Smooth muscle cell (in vitro differentiated cells): Measurements from ENCODE around the gene PPP4R2. TPM values are rescaled to one million over a fixed set of nuclear protein-coding genes. Genes with fewer than 3 reads are reported as not detected.

Experiments
- DNase-seq: peaks from one replicate; lab custom pipeline; 2025; ENCODE audit not compliant: unreplicated experiment; lab: John Stamatoyannopoulos, UW
- H2AFZ ChIP-seq: fragments of 200-600 bp; sonication (generic); 2 replicates; pipeline ENCODE4 v1.6.0; 2016; ENCODE audit warnings: antibody characterized with exemption, low read depth, mild to moderate bottlenecking
- H3F3A ChIP-seq: fragments of 200-600 bp; sonication (generic); 2 replicates; pipeline ENCODE4 v1.6.0; 2017; ENCODE audit warnings: antibody characterized with exemption, low read depth
- H3K27ac ChIP-seq: fragments of 200-600 bp; sonication (generic); 2 replicates; pipeline ENCODE4 v1.5.1; 2016; ENCODE audit warnings: low read depth, mild to moderate bottlenecking
- H3K27me3 ChIP-seq: fragments of 200-600 bp; sonication (generic); 2 replicates; pipeline ENCODE4 v1.6.1; 2016; ENCODE audit warnings: low read depth, mild to moderate bottlenecking
- H3K36me3 ChIP-seq: fragments of 200-600 bp; sonication (generic); 2 replicates; pipeline ENCODE4 v1.5.1; 2016; ENCODE audit warnings: low read depth
- H3K4me1 ChIP-seq: fragments of 200-600 bp; sonication (generic); 2 replicates; pipeline ENCODE4 v1.5.1; 2016; ENCODE audit warnings: low read depth
- H3K4me2 ChIP-seq: fragments of 200-600 bp; sonication (generic); 2 replicates; pipeline ENCODE4 v1.6.0; 2016; ENCODE audit warnings: mild to moderate bottlenecking
- H3K4me3 ChIP-seq: fragments of 200-600 bp; sonication (generic); 2 replicates; pipeline ENCODE4 v1.5.1; 2016; ENCODE audit warnings: mild to moderate bottlenecking
- H3K79me2 ChIP-seq: fragments of 200-600 bp; sonication (generic); 2 replicates; pipeline ENCODE4 v1.6.0; 2016; ENCODE audit warnings: low read depth, mild to moderate bottlenecking
- H3K9ac ChIP-seq: fragments of 200-600 bp; sonication (generic); 2 replicates; pipeline ENCODE4 v1.6.0; 2016; ENCODE audit warnings: low read depth
- H3K9me3 ChIP-seq: fragments of 200-600 bp; sonication (generic); replicated peaks from 2 replicates; pipeline ENCODE4 v1.5.1; 2016; ENCODE audit warnings: low read depth
- H4K20me1 ChIP-seq: fragments of 200-600 bp; sonication (generic); 2 replicates; pipeline ENCODE4 v1.6.0; 2016; ENCODE audit warnings: low read depth
- CTCF ChIP-seq: fragments of 200-600 bp; sonication (generic); IDR thresholded peaks from 2 replicates; pipeline ENCODE4 v1.5.1; 2017; ENCODE audit warnings: borderline replicate concordance, mild to moderate bottlenecking, antibody characterized with exemption; ENCODE audit not compliant: insufficient read depth, poor library complexity, severe bottlenecking
- WGBS: methylation state at CpG from one replicate; pipeline ENCODE4 v1.1.7; 2016; ENCODE audit warnings: low lambda C conversion rate; 5-methylcytosine and 5-hydroxymethylcytosine counted together
- polyA plus RNA-seq: library from polyadenylated mRNA; unstranded; fragments of >200 nt; fragmentation: Nextera tagmentation; extraction: Ambion mirVana; gene quantifications from 2 replicates; pipeline ENCODE4 v1.2.1, GENCODE V29; 2016
- total RNA-seq: library from RNA; depleted of rRNA; stranded (reverse); fragments of >200 nt; gene quantifications from 2 replicates; pipeline ENCODE4 v1.2.3, GENCODE V29; 2014

Gene PPP4R2
- total and polyA plus RNA-seq, 2 experiments from 2014 or later = 34.6 to 52.2 TPM

DNA sequence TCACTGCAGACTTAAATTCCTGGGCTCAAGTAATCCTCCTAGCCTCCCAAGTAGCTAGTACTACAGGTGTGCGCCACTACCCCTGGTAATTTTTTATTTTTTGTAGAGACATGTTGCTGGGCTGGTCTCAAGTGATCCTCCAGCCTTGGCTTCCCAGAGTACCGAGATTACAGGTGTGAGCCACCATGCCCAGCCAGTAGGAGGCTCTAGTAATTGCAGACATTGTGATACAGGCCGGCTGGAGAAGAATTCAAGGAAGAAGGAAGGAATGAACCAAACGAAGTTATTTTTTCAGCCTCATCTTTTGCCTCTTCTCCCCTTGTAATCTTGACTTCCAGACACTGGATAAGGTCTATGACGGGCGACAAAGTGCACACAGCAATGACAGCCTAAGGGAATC, 3.2 kb upstream of the PPP4R2 start:
- WGBS = 79% methylated on average over 6 of the region's 6 CpGs

GRCh38 chr3:72995337-72995736, 1.3 kb upstream of the PPP4R2 start:
- Histone ChIP-seq H4K20me1 (peaks cover 31% of the 10 kb centered on the region), H3K79me2 (no peaks in the 10 kb centered on the region), H3K36me3 (no peaks in the 10 kb centered on the region), H3K9me3 (no peaks in the 10 kb centered on the region), H3K4me2 (no peak overlapping the region), H3F3A (no peaks in the 10 kb centered on the region), H3K9ac (no peak overlapping the region), H2AFZ (no peak overlapping the region), H3K4me1 (peaks cover 29% of the 10 kb centered on the region), H3K4me3 (no peak overlapping the region), H3K27me3 (no peaks in the 10 kb centered on the region), H3K27ac (no peak overlapping the region)
- no peak for TF ChIP-seq CTCF
- no peak for DNase-seq
- 95% methylated on average over 10 of the region's 10 CpGs for WGBS

More for the DNA sequence above, 3.2 kb upstream of the PPP4R2 start:
- no peaks in the 10 kb centered on the region for H3K36me3 ChIP-seq
- no peak overlapping the region for H3K9ac ChIP-seq
- no peak for DNase-seq
- no peaks in the 10 kb centered on the region for H3K9me3 ChIP-seq
- peaks cover 9% of the 10 kb centered on the region for H3K4me1 ChIP-seq
- H3K27ac ChIP-seq = no peak overlapping the region
- no peak overlapping the region for H2AFZ ChIP-seq
- no peak for TF ChIP-seq CTCF
- no peak overlapping the region for H3K4me2 ChIP-seq
- H4K20me1 ChIP-seq = peaks cover 11% of the 10 kb centered on the region
- no peaks in the 10 kb centered on the region for H3K27me3 ChIP-seq
- no peaks in the 10 kb centered on the region for H3K79me2 ChIP-seq
- H3K4me3 ChIP-seq = no peak overlapping the region
- H3F3A ChIP-seq = no peaks in the 10 kb centered on the region

- Histone ChIP-seq H3K27ac (peak overlapping the region; percentile 97), H2AFZ (peak overlapping the region; percentile 88), H3K79me2 (no peaks in the 10 kb centered on the region), H3K4me2 (peak overlapping the region; percentile 99), H3K4me1 (peaks cover 29% of the 10 kb centered on the region), H3F3A (no peaks in the 10 kb centered on the region), H3K4me3 (peak overlapping the region; percentile 99), H3K9me3 (no peaks in the 10 kb centered on the region), H3K27me3 (no peaks in the 10 kb centered on the region), H3K36me3 (no peaks in the 10 kb centered on the region), H3K9ac (peak overlapping the region; percentile 98), H4K20me1 (peaks cover 38% of the 10 kb centered on the region)
- DNase-seq = no peak
- 86% methylated on average over 20 of the region's 20 CpGs for WGBS
- no peak for TF ChIP-seq CTCF
Measured at GRCh38 chr3:72996121-72996472, 514 bp upstream of the PPP4R2 start.

DNA sequence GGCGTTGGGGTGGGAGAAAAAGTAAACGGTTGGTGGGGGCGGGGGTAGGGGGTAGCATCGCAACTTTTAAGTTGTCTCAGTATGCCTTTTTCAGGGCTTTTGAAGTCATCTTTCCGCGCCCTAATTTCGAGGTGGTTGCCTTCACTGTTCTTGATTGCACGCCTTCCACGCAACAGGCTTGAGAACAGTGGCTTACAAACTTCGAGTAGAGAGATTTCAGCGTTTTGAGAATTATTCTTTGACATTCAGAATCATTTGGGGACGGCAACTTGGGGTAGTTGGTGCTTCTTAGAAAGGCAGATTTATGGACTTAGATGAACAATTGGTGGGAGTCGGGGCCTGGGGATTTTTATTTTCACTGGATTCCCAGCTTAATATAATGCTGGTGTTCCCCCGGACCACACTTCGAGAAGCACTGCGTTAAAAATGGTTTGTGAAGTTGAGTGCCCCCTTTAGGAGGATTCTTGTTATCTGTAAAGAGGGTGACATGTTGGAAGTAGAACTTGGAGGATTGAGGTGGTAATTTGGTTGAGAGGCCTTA, 880 bp downstream of the PPP4R2 start:
- peak; percentile 45 for TF ChIP-seq CTCF
- Histone ChIP-seq H2AFZ (no peak overlapping the region), H3K79me2 (no peaks in the 10 kb centered on the region), H3K36me3 (no peaks in the 10 kb centered on the region), H3K27me3 (no peaks in the 10 kb centered on the region), H3K4me2 (peak overlapping the region; percentile 99), H3K27ac (peak overlapping the region; percentile 97), H3K9ac (peak overlapping the region; percentile 98), H3K4me1 (peaks cover 29% of the 10 kb centered on the region), H3F3A (no peaks in the 10 kb centered on the region), H4K20me1 (peaks cover 52% of the 10 kb centered on the region), H3K4me3 (peak overlapping the region; percentile 99), H3K9me3 (no peaks in the 10 kb centered on the region)
- WGBS = under 1% methylated on average over 16 of the region's 16 CpGs
- DNase-seq = no peak
